ENCODE results near the gene AMT. TPM values are rescaled to one million over a fixed set of nuclear protein-coding genes. Genes with fewer than 3 reads are reported as not detected.
"Not testable (repeated sequence)": the region's sequence is repeated elsewhere in the genome, so short reads cannot be mapped to it uniquely, and the experiment has no call there.

Gene AMT
- total and polyA plus RNA-seq, 2 of the 13 experiments (the other 11 are each of a cell fraction or from before 2014, with no cell fraction given) = 35.3 to 59.0 TPM

- Histone ChIP-seq H3K36me3 (replicated peaks in 1 of 2; ENCODE audit: control insufficient read depth in 1 of 2, insufficient read depth in 2 of 2, low read length in 2 of 2) (peaks cover 1 to 9% of the 10 kb centered on the region in 2 experiments; a peak in 2 of 5 replicates), H3K79me2 (ENCODE audit: insufficient read depth, low read length) (peaks cover 87% of the 10 kb centered on the region), H3K4me3 (replicated peaks in 1 of 3; ENCODE audit: insufficient read depth in 1 of 3, low read depth in 2 of 3, low read length in 3 of 3) (no peak overlapping the region), H3K9me3 (ENCODE audit: low read length) (no peaks in the 10 kb centered on the region), H3K27me3 (ENCODE audit: control insufficient read depth in 1 of 2, insufficient read depth in 2 of 2, low read length in 2 of 2) (no peaks in the 10 kb centered on the region; a peak in 1 of 5 replicates), H3K9ac (ENCODE audit: insufficient read depth, low read depth, low read length) (no peak overlapping the region), H2AFZ (ENCODE audit: low read length) (no peak overlapping the region), H3K4me1 (ENCODE audit: insufficient read depth, low read length) (peaks cover 52% of the 10 kb centered on the region), H3K4me2 (ENCODE audit: low read depth, low read length) (no peak overlapping the region), H3K27ac (ENCODE audit: extremely low read length, insufficient read depth, low read length) (no peak overlapping the region), H4K20me1 (ENCODE audit: insufficient read depth, low read length) (peaks cover 62% of the 10 kb centered on the region)
- CTCF ChIA-PET (ENCODE audit: low intra/inter-chr PET ratio, low total read pairs) = no interaction called here
- WGBS (ENCODE audit: low lambda C conversion rate) = 90% methylated on average over 17 of the region's 17 CpGs
- TF ChIP-seq POLR2A (IDR thresholded peaks at IDR 0.05; ENCODE audit: insufficient read depth in 1 of 2, low read depth in 2 of 2, low read length in 2 of 2) (0 out of 4 replicates have a peak, but pooled peaks of 1 of the 2 experiments have one; percentile 25), ZNF891 (CRISPR knock-in tag; IDR thresholded peaks at IDR 0.05) (no peak), KLF15 (CRISPR knock-in tag; IDR thresholded peaks at IDR 0.05; ENCODE audit: borderline replicate concordance) (no peak), ZNF121 (CRISPR knock-in tag; IDR thresholded peaks at IDR 0.05) (peak; percentile 72), ZNF619 (CRISPR knock-in tag; IDR thresholded peaks at IDR 0.05) (no peak), ZNF770 (CRISPR knock-in tag; IDR thresholded peaks at IDR 0.05) (peak; percentile 55), NR2F1 (CRISPR knock-in tag; IDR thresholded peaks at IDR 0.05) (peak in 1 of 2 experiments; percentile 85; a peak in 2 of 4 replicates), NR2F6 (IDR thresholded peaks at IDR 0.05) (peak; percentile 69; the same call in 1 of the 2 replicates), NR2F6 (CRISPR knock-in tag; IDR thresholded peaks at IDR 0.05) (0 out of 2 replicates have a peak, but pooled peaks have one; percentile 9)
- TF ChIP-seq, protein P1, sequence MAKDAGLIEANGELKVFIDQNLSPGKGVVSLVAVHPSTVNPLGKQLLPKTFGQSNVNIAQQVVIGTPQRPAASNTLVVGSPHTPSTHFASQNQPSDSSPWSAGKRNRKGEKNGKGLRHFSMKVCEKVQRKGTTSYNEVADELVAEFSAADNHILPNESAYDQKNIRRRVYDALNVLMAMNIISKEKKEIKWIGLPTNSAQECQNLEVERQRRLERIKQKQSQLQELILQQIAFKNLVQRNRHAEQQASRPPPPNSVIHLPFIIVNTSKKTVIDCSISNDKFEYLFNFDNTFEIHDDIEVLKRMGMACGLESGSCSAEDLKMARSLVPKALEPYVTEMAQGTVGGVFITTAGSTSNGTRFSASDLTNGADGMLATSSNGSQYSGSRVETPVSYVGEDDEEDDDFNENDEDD (CRISPR knock-in tag; IDR thresholded peaks at IDR 0.05; ENCODE audit: borderline replicate concordance) = no peak
- POLR2A ChIA-PET = no interaction called here
- DNase-seq (ENCODE audit: low spot score) = no peak
- BruUV-seq (replicated peaks) = no TSS peak
- in situ Hi-C loops (cut with HindIII; ENCODE audit: extremely low pct_ligation_motif_present, low pct_unique_long_range_greater_than_20kb) (no loop called here), intact Hi-C loops (cut with micrococcal nuclease; ENCODE audit: unreplicated experiment) (no loop called here)
- FAIRE-seq = no peak
- no peak for ATAC-seq
These were observed 15.4 kb downstream of the AMT start for GRCh38 chr3:49406571-49407565.

DNA sequence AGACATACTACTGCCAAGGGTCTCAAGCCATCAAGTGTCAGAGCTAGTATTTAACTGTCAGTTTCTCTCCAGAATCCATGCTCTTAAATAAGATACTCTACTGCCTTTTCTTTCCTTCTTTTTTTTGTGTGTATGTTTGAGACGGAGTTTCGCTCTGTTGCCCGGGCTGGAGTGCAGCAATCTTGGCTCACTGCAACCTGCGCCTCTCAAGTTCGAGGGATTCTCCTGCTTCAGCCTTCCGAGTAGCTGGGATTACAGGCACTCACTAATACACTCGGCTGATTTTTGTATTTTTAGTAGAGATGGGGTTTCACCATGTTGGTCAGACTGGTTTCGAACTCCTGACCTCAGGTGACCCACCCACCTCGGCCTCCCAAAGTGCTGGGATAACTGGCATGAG lies 16.7 kb downstream of the AMT start:
- CTCF ChIA-PET (ENCODE audit: low intra/inter-chr PET ratio, low total read pairs); H3K4me3 ChIP-seq (replicated peaks in 1 of 3; ENCODE audit: insufficient read depth in 1 of 3, low read depth in 2 of 3, low read length in 3 of 3); ATAC-seq; DNase-seq (ENCODE audit: low spot score); FAIRE-seq; H3K9ac ChIP-seq (ENCODE audit: insufficient read depth, low read depth, low read length); H3K27ac ChIP-seq (ENCODE audit: extremely low read length, insufficient read depth, low read length); H2AFZ ChIP-seq (ENCODE audit: low read length); H3K4me2 ChIP-seq (ENCODE audit: low read depth, low read length); intact Hi-C loops (cut with micrococcal nuclease; ENCODE audit: unreplicated experiment); BruUV-seq (replicated peaks); H3K27me3 ChIP-seq (ENCODE audit: control insufficient read depth in 1 of 2, insufficient read depth in 2 of 2, low read length in 2 of 2); POLR2A ChIA-PET; in situ Hi-C loops (cut with HindIII; ENCODE audit: extremely low pct_ligation_motif_present, low pct_unique_long_range_greater_than_20kb); H3K9me3 ChIP-seq (ENCODE audit: low read length): not testable (repeated sequence)
- peaks cover 61% of the 10 kb centered on the region for H3K4me1 ChIP-seq (ENCODE audit: insufficient read depth, low read length)
- peaks cover 64% of the 10 kb centered on the region for H4K20me1 ChIP-seq (ENCODE audit: insufficient read depth, low read length)
- H3K36me3 ChIP-seq (replicated peaks in 1 of 2; ENCODE audit: control insufficient read depth in 1 of 2, insufficient read depth in 2 of 2, low read length in 2 of 2) = peaks cover 1 to 18% of the 10 kb centered on the region in 2 experiments; a peak in 3 of 5 replicates
- H3K79me2 ChIP-seq (ENCODE audit: insufficient read depth, low read length) = peaks cover 87% of the 10 kb centered on the region
- 86% methylated on average over 9 of the region's 9 CpGs for WGBS (ENCODE audit: low lambda C conversion rate)

Measured in HepG2 (cell line).